ENCODE data around the gene DENND5A. TPM values are rescaled to one million over a fixed set of nuclear protein-coding genes. Genes with fewer than 3 reads are reported as not detected.

Gene DENND5A
- total and polyA plus RNA-seq, 2 of the 8 experiments (the other 6 are each of a cell fraction or from before 2014, with no cell fraction given), result 65.7 to 139 TPM

GRCh38 chr11:9222654-9223053, 42.5 kb downstream of the DENND5A start:
- CTCF ChIA-PET (ENCODE audit: partially characterized antibody), result interaction anchor here (1.3 kb wide), 1 partner anchor 14 kb away, joined by 5 read pairs; no protein-coding TSS in a partner anchor
- FAIRE-seq, result no peak
- H2BK12ac ChIP-seq (ENCODE audit: low read depth, low read length), result no peak overlapping the region
- no peak overlapping the region for H3K9ac ChIP-seq (replicated peaks in 1 of 4; ENCODE audit: extremely low read depth in 1 of 4, low read depth in 3 of 4, low read length in 3 of 4)
- peaks cover 0 to 6% of the 10 kb centered on the region in 2 experiments for H4K20me1 ChIP-seq (replicated peaks in 1 of 2; ENCODE audit: control insufficient read depth in 1 of 2, insufficient read depth in 2 of 2, low read length in 2 of 2)
- no peaks in the 10 kb centered on the region for H3K27me3 ChIP-seq (replicated peaks in 1 of 4; ENCODE audit: control insufficient read depth in 3 of 4, extremely low read depth in 1 of 4, insufficient read depth in 3 of 4, low read length in 3 of 4)
- H2BK20ac ChIP-seq (ENCODE audit: low read length), result no peak overlapping the region
- no peak overlapping the region for H3K4me2 ChIP-seq (ENCODE audit: insufficient read depth in 1 of 2, low read depth in 2 of 2, low read length in 2 of 2)
- no peak overlapping the region for H4K91ac ChIP-seq (replicated peaks; ENCODE audit: insufficient read length, low read length)
- H2BK5ac ChIP-seq (ENCODE audit: low read depth, low read length), result no peak overlapping the region
- no peak overlapping the region for H4K8ac ChIP-seq (ENCODE audit: extremely low read depth, insufficient read depth, low read length)
- H4K5ac ChIP-seq (ENCODE audit: insufficient read length, low read depth, low read length), result no peak overlapping the region
- no peak overlapping the region for H3K4me3 ChIP-seq (ENCODE audit: extremely low read depth in 1 of 4, insufficient read depth in 2 of 4, low read depth in 3 of 4, low read length in 4 of 4)
- peaks cover 4% of the 10 kb centered on the region; the same call in 1 of the 2 replicates for H3K79me1 ChIP-seq (ENCODE audit: low read depth, low read length)
- DNase-seq (ENCODE audit: low read depth in 1 of 2, low spot score in 2 of 2), result peak in 1 of 2 experiments; percentile 19
- no peak overlapping the region for H3K27ac ChIP-seq (ENCODE audit: low read depth, low read length)
- H3K14ac ChIP-seq (ENCODE audit: insufficient read length), result no peak overlapping the region
- no peaks in the 10 kb centered on the region for H3K23me2 ChIP-seq (ENCODE audit: low read depth, low read length)
- no peaks in the 10 kb centered on the region for H3K4me1 ChIP-seq (replicated peaks in 1 of 4; ENCODE audit: control insufficient read depth in 3 of 4, insufficient read depth in 4 of 4, low read length in 3 of 4)
- no peak overlapping the region for H2BK15ac ChIP-seq (ENCODE audit: low read length)
- H3K79me2 ChIP-seq (ENCODE audit: control insufficient read depth in 1 of 2, insufficient read depth in 2 of 2, low read length in 2 of 2), result peaks cover 6 to 80% of the 10 kb centered on the region in 2 experiments
- H3K9me3 ChIP-seq (ENCODE audit: insufficient read depth in 2 of 2, low read depth in 1 of 2, low read length in 1 of 2), result no peaks in the 10 kb centered on the region
- H2BK120ac ChIP-seq (replicated peaks; ENCODE audit: low read depth, low read length), result no peak overlapping the region
- H2AFZ ChIP-seq (ENCODE audit: low read length), result no peak overlapping the region
- no peaks in the 10 kb centered on the region for H3K36me3 ChIP-seq (ENCODE audit: control insufficient read depth in 2 of 4, insufficient read depth in 4 of 4, low read length in 3 of 4)
- H3K23ac ChIP-seq (ENCODE audit: insufficient read length), result no peak overlapping the region
- no peak overlapping the region for H3K18ac ChIP-seq (ENCODE audit: extremely low read depth, low read length)
- TF ChIP-seq JUND (IDR thresholded peaks at IDR 0.05; ENCODE audit: low read length) (no peak), GTF2F1 (IDR thresholded peaks at IDR 0.05; ENCODE audit: borderline replicate concordance, low read depth, low read length) (no peak), SUZ12 (IDR thresholded peaks at IDR 0.05; ENCODE audit: low read length) (no peak), BRCA1 (IDR thresholded peaks at IDR 0.05; ENCODE audit: low read depth, low read length) (no peak), CHD2 (IDR thresholded peaks at IDR 0.05; ENCODE audit: low read length) (no peak), TAF7 (optimal IDR thresholded peaks at IDR 0.05; ENCODE audit: borderline replicate concordance, low read depth, low read length) (no peak), CREB1 (IDR thresholded peaks at IDR 0.05) (no peak), EGR1 (IDR thresholded peaks at IDR 0.05; ENCODE audit: borderline replicate concordance, low read depth, low read length) (no peak), CTBP2 (IDR thresholded peaks at IDR 0.05; ENCODE audit: borderline replicate concordance, insufficient read depth, insufficient read length, low read length) (no peak), YY1 (IDR thresholded peaks at IDR 0.05; ENCODE audit: low read depth, low read length) (no peak), RFX5 (IDR thresholded peaks at IDR 0.05; ENCODE audit: borderline replicate concordance, low read depth, low read length) (no peak)
- no peak overlapping the region for H3K56ac ChIP-seq (replicated peaks; ENCODE audit: insufficient read length, low read depth, low read length)
- H2AK5ac ChIP-seq (ENCODE audit: low read depth, low read length), result no peak overlapping the region
- 83% methylated on average over 3 of the region's 3 CpGs; no CpG with 5 or more reads in 1 of the 2 experiments for WGBS, 2 experiments (ENCODE audit: extremely low coverage in 1 of 2, insufficient coverage in 1 of 2, insufficient read length in 1 of 2, insufficient replicate concordance in 2 of 2, low coverage in 1 of 2, low lambda C conversion rate in 2 of 2, missing lambda C conversion rate in 1 of 2)
- H3K4ac ChIP-seq (replicated peaks; ENCODE audit: insufficient read length, low read depth, low read length), result no peak overlapping the region
- POLR2A ChIA-PET (ENCODE audit: partially characterized antibody), result interaction anchor here (1.0 kb wide), 1 partner anchor 238 kb away, joined by 3 read pairs; the partner anchor contains the start of gene ZNF143

Measured in H1 (cell line).